Osteoblast (primary cell): ENCODE results near the gene CLSTN2. TPM values are rescaled to one million over a fixed set of nuclear protein-coding genes. Genes with fewer than 3 reads are reported as not detected.

ENCODE experiments used
- DNase-seq: peaks from one replicate; pipeline ENCODE4 v3.0.0; 2011; ENCODE audit warnings: low spot score, mixed read lengths; ENCODE audit not compliant: insufficient read length; ENCODE audit errors: missing footprints
- H2AFZ ChIP-seq: 2 replicates; pipeline ENCODE4 v1.6.0; 2011; ENCODE audit warnings: mild to moderate bottlenecking, low read length
- H3K27ac ChIP-seq: 2 replicates; pipeline ENCODE4 v1.5.1; 2011; ENCODE audit warnings: mild to moderate bottlenecking, low read depth, low read length, moderate library complexity
- H3K27me3 ChIP-seq: 2 replicates; pipeline ENCODE4 v1.6.0; 2012; ENCODE audit warnings: mild to moderate bottlenecking, control low read depth, inconsistent platforms, low read length, moderate library complexity; ENCODE audit not compliant: insufficient read depth
- H3K36me3 ChIP-seq: 2 replicates; pipeline ENCODE4 v1.5.1; 2011; ENCODE audit warnings: mild to moderate bottlenecking, low read length, control low read depth, moderate library complexity; ENCODE audit not compliant: insufficient read depth
- H3K4me1 ChIP-seq: 2 replicates; pipeline ENCODE4 v1.5.1; 2011; ENCODE audit warnings: mild to moderate bottlenecking, low read length, control low read depth, moderate library complexity; ENCODE audit not compliant: insufficient read depth
- H3K4me2 ChIP-seq: 2 replicates; pipeline ENCODE4 v1.6.0; 2011; ENCODE audit warnings: mild to moderate bottlenecking, low read length; ENCODE audit not compliant: insufficient read depth
- H3K4me3 ChIP-seq: fragments of 200-600 bp; sonication (generic); 3 replicates; pipeline ENCODE4 v1.5.1; 2012; ENCODE audit warnings: mild to moderate bottlenecking, low read length, inconsistent platforms; ENCODE audit not compliant: insufficient read depth
- H3K79me2 ChIP-seq: 2 replicates; pipeline ENCODE4 v1.6.0; 2012; ENCODE audit warnings: mild to moderate bottlenecking, low read length, control low read depth, inconsistent platforms; ENCODE audit not compliant: insufficient read depth
- H3K9me3 ChIP-seq: 2 replicates; pipeline ENCODE4 v1.5.1; 2011; ENCODE audit warnings: low read depth, low read length, control low read depth
- H4K20me1 ChIP-seq: 2 replicates; pipeline ENCODE4 v1.6.0; 2012; ENCODE audit warnings: mild to moderate bottlenecking, low read length, control low read depth; ENCODE audit not compliant: insufficient read depth
- CTCF ChIP-seq: IDR thresholded peaks from 2 replicates; pipeline ENCODE4 v1.5.1; 2011; ENCODE audit warnings: mild to moderate bottlenecking, low read depth, low read length, moderate library complexity; ENCODE audit errors: extremely low read depth
- total RNA-seq: library from RNA; depleted of rRNA; stranded (reverse); fragments of >200 nt; gene quantifications from 2 replicates; pipeline ENCODE4 v1.2.3, GENCODE V29; 2012

CLSTN2 gene
- total RNA-seq, 1 donor: under 0.01 TPM

- no peaks in the 10 kb centered on the region for H3K79me2 ChIP-seq
- H2AFZ ChIP-seq: no peak overlapping the region
- no peak for DNase-seq
- no peak overlapping the region for H3K4me3 ChIP-seq
- no peaks in the 10 kb centered on the region for H4K20me1 ChIP-seq
- no peaks in the 10 kb centered on the region for H3K36me3 ChIP-seq
- no peaks in the 10 kb centered on the region for H3K4me1 ChIP-seq
- no peak overlapping the region for H3K4me2 ChIP-seq
- no peak for TF ChIP-seq CTCF
- no peaks in the 10 kb centered on the region for H3K27me3 ChIP-seq
- H3K9me3 ChIP-seq: no peaks in the 10 kb centered on the region
- no peak overlapping the region for H3K27ac ChIP-seq
Measured at GRCh38 chr3:140006331-140006730, 71.3 kb downstream of the CLSTN2 start.

GRCh38 chr3:140007081-140007480, 72.1 kb downstream of the CLSTN2 start:
- Histone ChIP-seq H3K79me2 (no peaks in the 10 kb centered on the region), H3K9me3 (no peaks in the 10 kb centered on the region), H3K4me2 (no peak overlapping the region), H4K20me1 (no peaks in the 10 kb centered on the region), H3K4me3 (no peak overlapping the region), H3K27ac (no peak overlapping the region), H2AFZ (no peak overlapping the region), H3K36me3 (no peaks in the 10 kb centered on the region), H3K4me1 (no peaks in the 10 kb centered on the region), H3K27me3 (no peaks in the 10 kb centered on the region)
- no peak for TF ChIP-seq CTCF
- no peak for DNase-seq

- Histone ChIP-seq H3K79me2 (no peaks in the 10 kb centered on the region), H3K4me2 (no peak overlapping the region), H2AFZ (no peak overlapping the region), H3K4me1 (no peaks in the 10 kb centered on the region), H3K27ac (no peak overlapping the region), H3K36me3 (no peaks in the 10 kb centered on the region), H3K27me3 (no peaks in the 10 kb centered on the region), H3K4me3 (no peak overlapping the region), H3K9me3 (no peaks in the 10 kb centered on the region), H4K20me1 (no peaks in the 10 kb centered on the region)
- DNase-seq: no peak
- no peak for TF ChIP-seq CTCF
Measured at GRCh38 chr3:140007911-140008869, 73.2 kb downstream of the CLSTN2 start.

GRCh38 chr3:140010391-140010790, 75.4 kb downstream of the CLSTN2 start:
- no peaks in the 10 kb centered on the region for H3K9me3 ChIP-seq
- no peak overlapping the region for H2AFZ ChIP-seq
- no peaks in the 10 kb centered on the region for H3K27me3 ChIP-seq
- H3K27ac ChIP-seq: no peak overlapping the region
- no peak for DNase-seq
- no peaks in the 10 kb centered on the region for H3K4me1 ChIP-seq
- H3K4me2 ChIP-seq: no peak overlapping the region
- TF ChIP-seq CTCF: no peak
- H3K79me2 ChIP-seq: no peaks in the 10 kb centered on the region
- H4K20me1 ChIP-seq: no peaks in the 10 kb centered on the region
- H3K4me3 ChIP-seq: no peak overlapping the region
- no peaks in the 10 kb centered on the region for H3K36me3 ChIP-seq
